HG02840 (cell line): Measurements from ENCODE around the gene GRAP2.
"Not testable (repeated sequence)": the region's sequence is repeated elsewhere in the genome, so short reads cannot be mapped to it uniquely, and the experiment has no call there.

Experiments used
- ATAC-seq: cut with Tn5 transposase; IDR thresholded peaks from one replicate; pipeline ENCODE4 v1.9.1; 2021; ENCODE audit warnings: mild to moderate bottlenecking, moderate library complexity, moderate number of reproducible peaks; ENCODE audit not compliant: unreplicated experiment, low FRiP score

The GRAP2 gene

GRCh38 chr22:39941601-39942000, 40.7 kb downstream of the GRAP2 start:
- ATAC-seq, result no peak

GRCh38 chr22:39942439-39943230, 41.8 kb downstream of the GRAP2 start:
- ATAC-seq, result no peak

- ATAC-seq, result no peak
These were observed 42.5 kb downstream of the GRAP2 start for GRCh38 chr22:39943337-39943736.

- no peak for ATAC-seq
These were observed 43.3 kb downstream of the GRAP2 start for GRCh38 chr22:39943953-39944872.

- ATAC-seq, result no peak
These were observed 45.2 kb downstream of the GRAP2 start for GRCh38 chr22:39946126-39946502.

GRCh38 chr22:39946503-39947219, 45.8 kb downstream of the GRAP2 start:
- ATAC-seq, result no peak

GRCh38 chr22:39947220-39948216, 46.6 kb downstream of the GRAP2 start:
- no peak for ATAC-seq

- ATAC-seq, result no peak
These were observed 49.3 kb downstream of the GRAP2 start for GRCh38 chr22:39949964-39950737.

GRCh38 chr22:39951603-39952293, 50.9 kb downstream of the GRAP2 start:
- not testable (repeated sequence) for ATAC-seq

GRCh38 chr22:39952347-39952746, 51.5 kb downstream of the GRAP2 start:
- ATAC-seq, result no peak

- no peak for ATAC-seq
These were observed 52.2 kb downstream of the GRAP2 start for GRCh38 chr22:39953101-39953500.

GRCh38 chr22:39954584-39955055, 53.7 kb downstream of the GRAP2 start:
- ATAC-seq, result no peak

GRCh38 chr22:39955675-39956074, 54.8 kb downstream of the GRAP2 start:
- no peak for ATAC-seq

GRCh38 chr22:39956932-39957664, 56.2 kb downstream of the GRAP2 start:
- ATAC-seq, result no peak

- no peak for ATAC-seq
These were observed 57.3 kb downstream of the GRAP2 start for GRCh38 chr22:39958009-39958711.

- no peak for ATAC-seq
These were observed 58.2 kb downstream of the GRAP2 start for GRCh38 chr22:39958949-39959639.
